Lower leg skin (tissue), 3 donors: Measurements from ENCODE around the gene KHK.

Experiments used
- POLR2A ChIP-seq, 2 donors: fragments of 450-650 bp; IDR thresholded peaks; one replicate each; pipeline ENCODE4 v1.6.1; 2016 to 2017; ENCODE audit warnings: antibody characterized with exemption in 2 of 2, mild to moderate bottlenecking in 1 of 2, moderate library complexity in 1 of 2
- TF ChIP-seq, protein P1 (sequence below), 3 donors: fragments of 450-650 bp; IDR thresholded peaks; one replicate each; pipeline ENCODE4 v1.5.1; 2016; ENCODE audit warnings: antibody characterized with exemption in 3 of 3, mild to moderate bottlenecking in 3 of 3, moderate library complexity in 2 of 3

- TF ChIP-seq, protein P1, sequence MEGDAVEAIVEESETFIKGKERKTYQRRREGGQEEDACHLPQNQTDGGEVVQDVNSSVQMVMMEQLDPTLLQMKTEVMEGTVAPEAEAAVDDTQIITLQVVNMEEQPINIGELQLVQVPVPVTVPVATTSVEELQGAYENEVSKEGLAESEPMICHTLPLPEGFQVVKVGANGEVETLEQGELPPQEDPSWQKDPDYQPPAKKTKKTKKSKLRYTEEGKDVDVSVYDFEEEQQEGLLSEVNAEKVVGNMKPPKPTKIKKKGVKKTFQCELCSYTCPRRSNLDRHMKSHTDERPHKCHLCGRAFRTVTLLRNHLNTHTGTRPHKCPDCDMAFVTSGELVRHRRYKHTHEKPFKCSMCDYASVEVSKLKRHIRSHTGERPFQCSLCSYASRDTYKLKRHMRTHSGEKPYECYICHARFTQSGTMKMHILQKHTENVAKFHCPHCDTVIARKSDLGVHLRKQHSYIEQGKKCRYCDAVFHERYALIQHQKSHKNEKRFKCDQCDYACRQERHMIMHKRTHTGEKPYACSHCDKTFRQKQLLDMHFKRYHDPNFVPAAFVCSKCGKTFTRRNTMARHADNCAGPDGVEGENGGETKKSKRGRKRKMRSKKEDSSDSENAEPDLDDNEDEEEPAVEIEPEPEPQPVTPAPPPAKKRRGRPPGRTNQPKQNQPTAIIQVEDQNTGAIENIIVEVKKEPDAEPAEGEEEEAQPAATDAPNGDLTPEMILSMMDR (IDR thresholded peaks at IDR 0.05): no peak
- no peak for TF ChIP-seq POLR2A (IDR thresholded peaks at IDR 0.05)
Measured at GRCh38 chr2:27071990-27072830, 14.4 kb upstream of the KHK start.
